Measurements from ENCODE around the gene ADO. TPM values are rescaled to one million over a fixed set of nuclear protein-coding genes. Genes with fewer than 3 reads are reported as not detected.

ADO gene
- total and polyA plus RNA-seq, 2 of the 4 experiments (the other 2 are of a cell fraction) = 8.0 to 8.1 TPM

DNA sequence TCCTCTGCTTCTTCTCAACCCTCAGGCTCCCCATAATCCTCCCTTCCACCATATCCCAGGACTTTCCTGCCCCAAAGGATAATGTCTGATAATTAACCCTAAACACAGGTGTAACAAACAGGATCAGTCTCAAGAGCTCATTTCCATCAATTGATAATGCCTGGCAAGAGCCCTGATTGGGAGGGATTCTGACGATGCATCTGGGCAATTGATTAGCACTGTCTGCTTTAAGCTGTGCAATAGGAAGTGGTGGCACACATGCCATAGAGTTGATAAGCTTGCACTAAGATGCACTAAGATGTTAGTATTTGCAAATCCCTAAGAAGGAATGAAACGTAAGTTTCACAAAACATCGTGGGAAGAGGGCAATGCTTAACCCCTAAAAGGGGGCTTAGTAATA lies 39.1 kb downstream of the ADO start:
- Histone ChIP-seq H2BK20ac (ENCODE audit: low read depth, low read length) (no peak overlapping the region), H3K4me2 (ENCODE audit: low read depth, low read length) (no peak overlapping the region), H2BK15ac (ENCODE audit: low read depth, low read length) (no peak overlapping the region), H4K5ac (ENCODE audit: low read depth, low read length) (no peak overlapping the region), H2AK5ac (ENCODE audit: low read depth, low read length) (no peak overlapping the region), H3K36me3 (ENCODE audit: control insufficient read depth, insufficient read depth, low read length) (no peaks in the 10 kb centered on the region), H3K4me3 (ENCODE audit: insufficient read depth, low read depth, low read length) (no peak overlapping the region), H3K18ac (ENCODE audit: low read depth, low read length) (no peak overlapping the region), H3K27me3 (ENCODE audit: control insufficient read depth, insufficient read depth, low read length) (peaks cover 7% of the 10 kb centered on the region), H2BK5ac (ENCODE audit: low read depth, low read length, poor library complexity, severe bottlenecking) (no peak overlapping the region), H3K79me1 (ENCODE audit: low read depth in 1 of 2, low read length in 2 of 2) (no peaks in the 10 kb centered on the region), H2BK120ac (ENCODE audit: low read depth, low read length) (no peak overlapping the region), H2AFZ (replicated peaks; ENCODE audit: low read length, poor library complexity) (no peak overlapping the region), H2AK9ac (replicated peaks; ENCODE audit: low read depth, low read length, poor library complexity) (no peak overlapping the region), H4K91ac (ENCODE audit: insufficient read depth, low read depth, low read length) (no peak overlapping the region), H3K4me1 (ENCODE audit: control insufficient read depth, insufficient read depth, low read length) (no peaks in the 10 kb centered on the region), H4K8ac (ENCODE audit: low read depth in 2 of 2, low read length in 2 of 2) (no peak overlapping the region), H3K56ac (ENCODE audit: extremely low read depth, insufficient read depth, low read length) (no peak overlapping the region), H3K9ac (ENCODE audit: low read depth, low read length) (no peak overlapping the region), H3K4ac (ENCODE audit: low read depth, low read length) (no peak overlapping the region), H3K23ac (ENCODE audit: low read depth, low read length) (no peak overlapping the region), H3K14ac (replicated peaks; ENCODE audit: low read depth, low read length) (no peak overlapping the region), H3K9me1 (ENCODE audit: insufficient read depth, low read length) (no peaks in the 10 kb centered on the region), H4K20me1 (ENCODE audit: insufficient read depth, low read length) (no peaks in the 10 kb centered on the region), H3K9me3 (ENCODE audit: control insufficient read depth, insufficient read depth, low read length) (peaks cover 2% of the 10 kb centered on the region; the same call in 1 of the 2 replicates), H3K27ac (ENCODE audit: insufficient read depth, low read length) (no peak overlapping the region)
- DNase-seq (no peak), ATAC-seq (ENCODE audit: low read depth) (no peak)
- ChIA-PET POLR2A (ENCODE audit: unreplicated experiment) (no interaction called here), CTCF (no interaction called here)
- dilution Hi-C loops (cut with HindIII; ENCODE audit: low sequenced_read_pairs, unreplicated experiment) (no loop called here), in situ Hi-C loops (cut with MboI; ENCODE audit: low sequenced_read_pairs) (no loop called here), intact Hi-C loops (cut with micrococcal nuclease) (no loop called here)
- no TSS peak for BruUV-seq (replicated peaks)
- 80% methylated on average over 1 of the region's 3 CpGs; no CpG with 5 or more reads in 1 of the 2 experiments for WGBS, 2 experiments (ENCODE audit: extremely low coverage in 2 of 2, insufficient read length in 1 of 2)
- no peak for TF ChIP-seq MAFK (IDR thresholded peaks at IDR 0.05; ENCODE audit: low read depth, low read length)
- TF ChIP-seq MAZ (IDR thresholded peaks at IDR 0.05; ENCODE audit: borderline replicate concordance, low read depth, low read length) = no peak
- TF ChIP-seq RCOR1 (IDR thresholded peaks at IDR 0.05; ENCODE audit: insufficient replicate concordance, low read length) = no peak
- TF ChIP-seq, protein P1, sequence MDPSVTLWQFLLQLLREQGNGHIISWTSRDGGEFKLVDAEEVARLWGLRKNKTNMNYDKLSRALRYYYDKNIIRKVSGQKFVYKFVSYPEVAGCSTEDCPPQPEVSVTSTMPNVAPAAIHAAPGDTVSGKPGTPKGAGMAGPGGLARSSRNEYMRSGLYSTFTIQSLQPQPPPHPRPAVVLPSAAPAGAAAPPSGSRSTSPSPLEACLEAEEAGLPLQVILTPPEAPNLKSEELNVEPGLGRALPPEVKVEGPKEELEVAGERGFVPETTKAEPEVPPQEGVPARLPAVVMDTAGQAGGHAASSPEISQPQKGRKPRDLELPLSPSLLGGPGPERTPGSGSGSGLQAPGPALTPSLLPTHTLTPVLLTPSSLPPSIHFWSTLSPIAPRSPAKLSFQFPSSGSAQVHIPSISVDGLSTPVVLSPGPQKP (IDR thresholded peaks at IDR 0.05; ENCODE audit: borderline replicate concordance, low read depth, low read length) = no peak
- no peak for TF ChIP-seq BHLHE40 (IDR thresholded peaks at IDR 0.05; ENCODE audit: low read depth, low read length)
- TF ChIP-seq RAD21 (IDR thresholded peaks at IDR 0.05; ENCODE audit: low read length) = no peak
- TF ChIP-seq CHD1 (IDR thresholded peaks at IDR 0.05; ENCODE audit: low read depth, low read length) = no peak
- TF ChIP-seq MXI1 (IDR thresholded peaks at IDR 0.05; ENCODE audit: borderline replicate concordance, low read depth, low read length) = no peak
- no peak for TF ChIP-seq FOS (IDR thresholded peaks at IDR 0.05; ENCODE audit: low read depth, low read length)
- TF ChIP-seq, protein P2, sequence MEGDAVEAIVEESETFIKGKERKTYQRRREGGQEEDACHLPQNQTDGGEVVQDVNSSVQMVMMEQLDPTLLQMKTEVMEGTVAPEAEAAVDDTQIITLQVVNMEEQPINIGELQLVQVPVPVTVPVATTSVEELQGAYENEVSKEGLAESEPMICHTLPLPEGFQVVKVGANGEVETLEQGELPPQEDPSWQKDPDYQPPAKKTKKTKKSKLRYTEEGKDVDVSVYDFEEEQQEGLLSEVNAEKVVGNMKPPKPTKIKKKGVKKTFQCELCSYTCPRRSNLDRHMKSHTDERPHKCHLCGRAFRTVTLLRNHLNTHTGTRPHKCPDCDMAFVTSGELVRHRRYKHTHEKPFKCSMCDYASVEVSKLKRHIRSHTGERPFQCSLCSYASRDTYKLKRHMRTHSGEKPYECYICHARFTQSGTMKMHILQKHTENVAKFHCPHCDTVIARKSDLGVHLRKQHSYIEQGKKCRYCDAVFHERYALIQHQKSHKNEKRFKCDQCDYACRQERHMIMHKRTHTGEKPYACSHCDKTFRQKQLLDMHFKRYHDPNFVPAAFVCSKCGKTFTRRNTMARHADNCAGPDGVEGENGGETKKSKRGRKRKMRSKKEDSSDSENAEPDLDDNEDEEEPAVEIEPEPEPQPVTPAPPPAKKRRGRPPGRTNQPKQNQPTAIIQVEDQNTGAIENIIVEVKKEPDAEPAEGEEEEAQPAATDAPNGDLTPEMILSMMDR (conservative IDR thresholded peaks at IDR 0.05; ENCODE audit: low read depth, low read length) = no peak

All from IMR-90 (cell line).